GM21619 (cell line): Measurements from ENCODE around the gene MRTFB.
"Not testable (repeated sequence)": the region's sequence is repeated elsewhere in the genome, so short reads cannot be mapped to it uniquely, and the experiment has no call there.

ENCODE experiments used
- ATAC-seq: cut with Tn5 transposase; IDR thresholded peaks from one replicate; pipeline ENCODE4 v1.9.1; 2021; ENCODE audit not compliant: unreplicated experiment

Gene MRTFB

DNA sequence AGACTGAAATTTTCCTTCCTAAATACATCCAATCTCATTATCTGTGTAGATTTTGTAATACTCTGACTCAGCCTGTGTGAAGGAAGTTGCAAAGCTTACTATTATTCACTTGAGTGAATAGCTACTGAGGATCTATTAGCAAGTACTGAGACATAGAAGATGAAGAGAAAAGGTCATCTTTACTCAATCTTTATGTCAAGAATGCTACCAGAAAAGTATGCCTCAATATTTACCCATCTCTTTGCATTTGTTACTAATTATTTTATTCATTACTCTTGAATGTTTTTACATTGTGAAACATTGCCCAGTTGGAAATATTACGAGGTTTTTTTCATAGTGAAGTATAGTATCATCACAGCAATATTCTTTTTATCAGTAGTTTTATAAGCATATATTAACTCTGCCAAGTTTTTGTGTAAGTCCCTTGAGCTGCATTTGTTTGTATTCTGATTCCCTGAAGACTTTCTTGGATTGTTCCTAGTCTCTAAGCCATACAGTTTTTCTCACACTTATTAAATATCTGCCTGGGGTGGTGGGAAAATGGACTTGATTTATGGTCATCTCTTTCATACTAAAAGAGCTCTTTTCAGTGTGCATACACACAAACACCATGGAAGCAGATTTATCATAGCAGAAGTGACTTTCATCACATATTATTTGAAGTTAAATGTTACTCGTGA is 110.4 kb downstream of the MRTFB start:
- no peak for ATAC-seq

GRCh38 chr16:14182999-14183398 is 111.9 kb downstream of the MRTFB start:
- no peak for ATAC-seq

- not testable (repeated sequence) for ATAC-seq
These were observed 112.8 kb downstream of the MRTFB start for GRCh38 chr16:14183962-14184361.

GRCh38 chr16:14186007-14186794 is 115.1 kb downstream of the MRTFB start:
- ATAC-seq = no peak

- ATAC-seq = no peak
These were observed 115.7 kb downstream of the MRTFB start for GRCh38 chr16:14186795-14187221.

- no peak for ATAC-seq
These were observed 116.6 kb downstream of the MRTFB start for GRCh38 chr16:14187517-14188338.

GRCh38 chr16:14193316-14193871 is 122.3 kb downstream of the MRTFB start:
- peak; percentile 94 for ATAC-seq

DNA sequence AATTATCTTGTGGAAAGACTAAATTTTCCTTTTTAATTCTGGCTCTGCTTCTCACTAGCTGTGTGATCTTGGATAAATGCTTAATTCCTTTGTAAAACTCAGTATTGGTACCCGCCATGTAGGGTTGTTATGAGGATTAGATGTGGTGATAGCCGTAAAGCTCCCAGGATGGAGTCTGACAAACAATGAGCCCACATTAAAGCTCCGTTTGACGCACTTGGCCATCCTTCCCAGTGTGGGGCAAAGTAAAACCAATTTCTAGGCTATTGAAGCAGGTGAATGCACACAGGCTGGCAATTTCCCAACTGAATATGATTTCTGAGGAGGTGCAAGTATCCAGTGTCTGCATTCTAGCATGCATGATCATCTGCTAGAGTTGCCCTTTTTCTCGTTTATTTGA is 123.6 kb downstream of the MRTFB start:
- ATAC-seq = no peak

DNA sequence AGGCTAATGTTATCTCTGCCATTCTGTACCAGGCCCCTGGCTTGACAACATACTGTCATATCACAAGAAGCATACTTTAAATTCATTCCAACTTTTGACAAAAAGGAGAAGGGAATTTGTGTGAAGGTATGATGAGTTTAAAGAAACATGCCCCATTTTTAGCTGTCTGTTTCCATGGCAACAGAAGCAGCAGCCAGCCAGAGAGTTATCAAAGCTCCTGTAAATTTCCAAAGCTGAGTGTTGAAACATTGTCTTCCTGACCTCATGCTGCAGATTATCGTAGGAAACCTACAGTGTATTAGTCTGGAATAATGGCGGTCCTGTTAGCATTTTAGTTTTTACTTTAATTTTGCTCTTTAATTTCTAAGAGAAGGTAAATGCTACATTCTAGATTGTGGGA is 124.9 kb downstream of the MRTFB start:
- no peak for ATAC-seq

DNA sequence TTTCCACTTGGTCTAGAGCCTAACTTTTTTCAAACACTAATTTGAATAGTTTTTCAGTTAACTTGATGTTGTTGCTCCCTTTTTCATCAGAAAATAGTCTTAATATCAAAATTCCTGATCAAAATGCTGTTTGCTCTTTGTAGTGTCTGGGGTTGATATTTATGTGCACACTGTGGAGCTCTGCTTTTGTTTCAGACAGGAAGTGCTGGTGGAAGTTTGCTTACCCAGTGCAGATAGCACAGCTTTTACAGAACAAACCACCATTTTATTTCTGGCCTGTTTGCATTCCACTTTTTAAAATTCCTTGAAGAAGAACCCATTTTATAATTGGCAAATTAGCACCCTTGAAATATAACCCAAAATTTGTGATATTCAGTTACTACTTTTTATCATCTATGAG is 125.4 kb downstream of the MRTFB start:
- no peak for ATAC-seq

GRCh38 chr16:14198012-14198411 is 126.9 kb downstream of the MRTFB start:
- no peak for ATAC-seq

DNA sequence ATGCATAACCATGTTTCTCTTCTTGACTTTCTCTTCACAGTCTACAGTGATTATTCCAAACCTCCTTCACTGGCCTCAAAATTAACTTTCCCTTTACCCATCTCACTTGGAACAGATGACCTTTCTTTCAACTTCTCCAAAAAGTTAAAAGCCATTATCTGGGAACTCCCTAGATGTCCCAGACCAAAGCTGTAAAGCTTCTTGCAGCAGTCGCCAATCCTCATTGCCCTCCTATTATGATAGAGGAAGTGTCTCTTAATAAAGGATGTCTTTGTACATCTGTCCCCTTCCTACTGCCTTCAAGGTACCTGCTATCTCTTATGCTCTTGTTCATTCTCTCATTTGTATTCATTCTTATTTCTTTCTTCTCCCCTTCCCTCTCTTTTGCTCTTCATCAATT is 127.5 kb downstream of the MRTFB start:
- ATAC-seq = no peak

- no peak for ATAC-seq
These were observed 128.1 kb downstream of the MRTFB start for GRCh38 chr16:14199199-14199598.

- ATAC-seq = no peak
These were observed 128.5 kb downstream of the MRTFB start for GRCh38 chr16:14199624-14200023.

GRCh38 chr16:14202095-14202494 is 131.0 kb downstream of the MRTFB start:
- no peak for ATAC-seq

DNA sequence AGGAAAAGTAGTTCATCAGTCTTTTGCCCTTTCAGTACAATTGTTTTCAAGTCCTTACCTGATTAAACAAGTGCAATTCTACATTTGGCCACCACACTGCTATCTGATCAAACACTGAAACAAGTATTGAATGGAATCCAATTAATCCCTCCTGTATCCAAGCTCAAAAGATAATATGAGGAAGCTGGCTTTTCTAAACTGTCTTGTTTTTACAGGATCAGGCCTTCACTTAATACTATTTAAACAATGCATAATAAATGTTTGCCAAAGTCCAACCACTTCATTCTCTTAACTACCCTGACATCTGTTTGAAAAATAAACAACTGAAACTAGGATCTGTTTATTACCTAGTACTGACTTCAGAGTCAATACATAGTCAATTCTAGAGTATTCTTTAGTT is 131.6 kb downstream of the MRTFB start:
- ATAC-seq = no peak

DNA sequence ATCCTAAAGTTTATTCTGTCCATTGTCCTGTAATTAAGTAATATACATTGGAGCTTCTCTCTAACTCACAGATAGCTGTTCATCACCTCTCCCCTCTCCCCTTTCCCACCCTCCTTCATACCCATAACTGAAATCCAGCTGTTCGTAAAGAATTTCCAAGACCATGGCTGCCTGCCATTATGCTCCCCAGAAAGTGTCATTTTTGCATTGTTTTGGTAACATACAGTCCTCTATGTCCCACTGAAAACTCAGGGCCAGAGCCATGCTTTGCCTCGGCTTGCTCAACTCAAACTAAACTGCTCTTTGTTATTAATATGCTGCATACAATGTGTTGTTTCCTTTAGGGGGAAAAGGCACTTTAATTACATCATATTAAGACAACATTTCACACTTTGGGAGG is 132.0 kb downstream of the MRTFB start:
- no peak for ATAC-seq

- ATAC-seq = no peak
These were observed 134.5 kb downstream of the MRTFB start for GRCh38 chr16:14205666-14206065.

GRCh38 chr16:14211856-14212543 is 140.9 kb downstream of the MRTFB start:
- ATAC-seq = no peak

DNA sequence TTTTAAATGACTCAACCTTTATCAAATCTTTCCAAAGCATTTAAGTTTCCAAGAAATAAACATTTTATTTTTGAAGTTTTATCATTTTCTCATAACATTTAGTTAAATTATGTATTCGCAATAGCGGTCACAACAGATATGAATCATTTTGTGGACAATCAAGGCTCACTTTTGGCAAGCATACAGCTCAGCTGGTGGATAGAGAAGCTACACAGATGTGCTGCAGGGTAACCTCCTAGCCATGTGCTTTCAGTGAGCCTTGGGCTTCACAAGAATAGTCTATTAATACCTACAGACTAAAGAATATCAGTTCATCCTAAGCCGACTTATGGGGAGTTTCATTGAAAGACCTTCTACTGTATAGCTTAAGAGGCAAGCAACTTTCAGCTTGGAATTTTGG is 144.8 kb downstream of the MRTFB start:
- no peak for ATAC-seq

- no peak for ATAC-seq
These were observed 148.9 kb downstream of the MRTFB start for GRCh38 chr16:14219983-14220382.
